T-helper 2 cell (primary cell): ENCODE results near the gene PHAF1.

ENCODE experiments used
- DNase-seq, 5 experiments: peaks; one replicate each; pipeline versions ENCODE4 v3.0.0 to v3.0.0-alpha.2; 2012 to 2022

PHAF1 gene

GRCh38 chr16:67163999-67164558 lies 54.3 kb downstream of the PHAF1 start:
- no peak for DNase-seq

GRCh38 chr16:67164599-67165061 lies 54.9 kb downstream of the PHAF1 start, which contains the start of gene HSF4:
TSS of gene HSF4 (plus strand) at chr16:67164745. CDS start at chr16:67164812, 67 bp downstream.
- no peak for DNase-seq

GRCh38 chr16:67165121-67166078 lies 55.7 kb downstream of the PHAF1 start:
- no peak for DNase-seq

- no peak for DNase-seq
Observed at GRCh38 chr16:67166110-67166547, 56.4 kb downstream of the PHAF1 start.

GRCh38 chr16:67166598-67167168 lies 56.9 kb downstream of the PHAF1 start:
- DNase-seq, result no peak

GRCh38 chr16:67167588-67167987 lies 57.8 kb downstream of the PHAF1 start:
- DNase-seq, result no peak

- DNase-seq, result no peak
Observed at GRCh38 chr16:67169011-67169451, 59.3 kb downstream of the PHAF1 start.

GRCh38 chr16:67169642-67170167 lies 60.0 kb downstream of the PHAF1 start:
- DNase-seq, result no peak

- DNase-seq, result peak in 1 of 5 experiments; percentile 71
Observed at GRCh38 chr16:67170168-67170948, 60.6 kb downstream of the PHAF1 start, which contains the start of gene NOL3. TSS of gene NOL3 (plus strand) at chr16:67170538.

GRCh38 chr16:67170949-67171649 lies 61.4 kb downstream of the PHAF1 start:
- DNase-seq, result no peak

GRCh38 chr16:67173323-67173722 lies 63.6 kb downstream of the PHAF1 start:
- DNase-seq, result no peak

- DNase-seq, result peak; percentile 38 to 81 (median 57)
Observed at GRCh38 chr16:67173808-67174705, 64.3 kb downstream of the PHAF1 start.

- no peak for DNase-seq
Observed at GRCh38 chr16:67174706-67175231, 65.0 kb downstream of the PHAF1 start.

- no peak for DNase-seq
Observed at GRCh38 chr16:67176662-67177061, 66.9 kb downstream of the PHAF1 start.

- DNase-seq, result peak in 4 of 5 experiments; percentile 38 to 77 (median 48)
Observed at GRCh38 chr16:67177743-67178699, 68.3 kb downstream of the PHAF1 start.

GRCh38 chr16:67179421-67180080 lies 69.8 kb downstream of the PHAF1 start:
- no peak for DNase-seq

GRCh38 chr16:67180166-67180565 lies 70.4 kb downstream of the PHAF1 start:
- no peak for DNase-seq

GRCh38 chr16:67181346-67181745 lies 71.6 kb downstream of the PHAF1 start:
- no peak for DNase-seq
